DND-41 (cell line): ENCODE measurements around the gene BNC1.

Source experiments
- ATAC-seq: fragments of 200-7000 bp; cut with Tn5 transposase; 3 replicates; pipeline ENCODE4 v1.9.1; 2021; ENCODE audit warnings: low read depth; ENCODE audit not compliant: insufficient read depth
- DNase-seq: peaks from one replicate; pipeline ENCODE4 v3.0.0-alpha.2; 2020
- H2AFZ ChIP-seq: 2 replicates; pipeline ENCODE4 v1.6.0; 2012; ENCODE audit warnings: low read depth, low read length
- H3K27ac ChIP-seq: 2 replicates; pipeline ENCODE4 v1.5.1; 2012; ENCODE audit warnings: low read length, inconsistent platforms
- H3K27me3 ChIP-seq: fragments of 200-600 bp; sonication (generic); 2 replicates; pipeline ENCODE4 v1.6.0; 2012; ENCODE audit warnings: low read length, mild to moderate bottlenecking, inconsistent platforms; ENCODE audit not compliant: insufficient read depth, poor library complexity
- H3K36me3 ChIP-seq: 2 replicates; pipeline ENCODE4 v1.5.1; 2012; ENCODE audit warnings: low read length, inconsistent platforms; ENCODE audit not compliant: insufficient read depth
- H3K4me1 ChIP-seq: 2 replicates; pipeline ENCODE4 v1.5.1; 2012; ENCODE audit warnings: mild to moderate bottlenecking, low read length; ENCODE audit not compliant: insufficient read depth
- H3K4me2 ChIP-seq: 2 replicates; pipeline ENCODE4 v1.6.0; 2012; ENCODE audit warnings: mild to moderate bottlenecking, moderate library complexity, low read length, inconsistent platforms; ENCODE audit not compliant: insufficient read depth
- H3K4me3 ChIP-seq, 2 experiments: fragments of 200-600 bp in 1 of 2; shearing (Covaris generic) in 1 of 2; 2 replicates each; pipeline ENCODE4 v1.5.1; 2012 to 2016; ENCODE audit warnings: inconsistent platforms in 2 of 2, low read length in 2 of 2, mild to moderate bottlenecking in 2 of 2, low read depth in 1 of 2, moderate library complexity in 1 of 2
- H3K79me2 ChIP-seq: 2 replicates; pipeline ENCODE4 v1.6.0; 2012; ENCODE audit warnings: low read length, inconsistent platforms; ENCODE audit not compliant: insufficient read depth
- H3K9ac ChIP-seq: 2 replicates; pipeline ENCODE4 v1.6.0; 2012; ENCODE audit warnings: low read depth, mild to moderate bottlenecking, inconsistent platforms, low read length, moderate library complexity
- H3K9me3 ChIP-seq: 2 replicates; pipeline ENCODE4 v1.5.1; 2012; ENCODE audit warnings: low read length, moderate library complexity, mild to moderate bottlenecking, inconsistent platforms; ENCODE audit not compliant: insufficient read depth, severe bottlenecking
- H4K20me1 ChIP-seq: 2 replicates; pipeline ENCODE4 v1.6.0; 2012; ENCODE audit warnings: low read length; ENCODE audit not compliant: insufficient read depth
- EZH2 ChIP-seq: IDR thresholded peaks from 3 replicates; pipeline ENCODE4 v1.6.1; 2012; ENCODE audit warnings: borderline replicate concordance, low read depth, mild to moderate bottlenecking, moderate library complexity, low read length, inconsistent platforms; ENCODE audit not compliant: severe bottlenecking
- TF ChIP-seq, protein P1 (sequence below): IDR thresholded peaks from 2 replicates; pipeline ENCODE4 v1.5.1; 2012; ENCODE audit warnings: borderline replicate concordance, low read length, moderate library complexity, mild to moderate bottlenecking; ENCODE audit not compliant: poor library complexity, severe bottlenecking; ENCODE audit errors: extremely low read depth

The BNC1 gene

DNA sequence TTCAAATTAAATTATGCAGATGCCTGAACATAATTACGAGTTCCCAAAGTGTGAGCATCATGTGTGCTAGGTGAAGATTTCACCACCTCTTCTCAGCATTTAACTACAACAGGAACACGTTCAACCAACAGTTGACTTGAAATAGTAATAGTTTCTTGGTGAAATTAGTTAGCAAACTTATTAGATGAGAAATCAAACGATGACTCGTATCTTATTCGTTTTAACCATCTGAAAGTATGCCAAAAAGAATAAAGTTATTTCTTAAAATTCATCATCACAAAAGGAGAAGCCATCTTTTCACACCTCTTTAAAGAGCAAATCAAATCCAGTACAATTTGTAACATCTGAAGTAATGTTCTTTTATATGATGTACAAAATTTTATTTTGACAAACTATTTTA, 2.3 kb downstream of the BNC1 start:
- Histone ChIP-seq H4K20me1 (no peaks in the 10 kb centered on the region), H3K9ac (no peak overlapping the region), H3K27ac (no peak overlapping the region), H3K79me2 (no peaks in the 10 kb centered on the region), H3K9me3 (no peaks in the 10 kb centered on the region), H3K36me3 (no peaks in the 10 kb centered on the region), H3K4me3 (no peak overlapping the region), H2AFZ (no peak overlapping the region), H3K27me3 (peaks cover 14% of the 10 kb centered on the region), H3K4me2 (no peak overlapping the region), H3K4me1 (no peaks in the 10 kb centered on the region)
- TF ChIP-seq, protein P1, sequence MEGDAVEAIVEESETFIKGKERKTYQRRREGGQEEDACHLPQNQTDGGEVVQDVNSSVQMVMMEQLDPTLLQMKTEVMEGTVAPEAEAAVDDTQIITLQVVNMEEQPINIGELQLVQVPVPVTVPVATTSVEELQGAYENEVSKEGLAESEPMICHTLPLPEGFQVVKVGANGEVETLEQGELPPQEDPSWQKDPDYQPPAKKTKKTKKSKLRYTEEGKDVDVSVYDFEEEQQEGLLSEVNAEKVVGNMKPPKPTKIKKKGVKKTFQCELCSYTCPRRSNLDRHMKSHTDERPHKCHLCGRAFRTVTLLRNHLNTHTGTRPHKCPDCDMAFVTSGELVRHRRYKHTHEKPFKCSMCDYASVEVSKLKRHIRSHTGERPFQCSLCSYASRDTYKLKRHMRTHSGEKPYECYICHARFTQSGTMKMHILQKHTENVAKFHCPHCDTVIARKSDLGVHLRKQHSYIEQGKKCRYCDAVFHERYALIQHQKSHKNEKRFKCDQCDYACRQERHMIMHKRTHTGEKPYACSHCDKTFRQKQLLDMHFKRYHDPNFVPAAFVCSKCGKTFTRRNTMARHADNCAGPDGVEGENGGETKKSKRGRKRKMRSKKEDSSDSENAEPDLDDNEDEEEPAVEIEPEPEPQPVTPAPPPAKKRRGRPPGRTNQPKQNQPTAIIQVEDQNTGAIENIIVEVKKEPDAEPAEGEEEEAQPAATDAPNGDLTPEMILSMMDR = no peak
- TF ChIP-seq EZH2 = no peak
- ATAC-seq = no peak
- no peak for DNase-seq

DNA sequence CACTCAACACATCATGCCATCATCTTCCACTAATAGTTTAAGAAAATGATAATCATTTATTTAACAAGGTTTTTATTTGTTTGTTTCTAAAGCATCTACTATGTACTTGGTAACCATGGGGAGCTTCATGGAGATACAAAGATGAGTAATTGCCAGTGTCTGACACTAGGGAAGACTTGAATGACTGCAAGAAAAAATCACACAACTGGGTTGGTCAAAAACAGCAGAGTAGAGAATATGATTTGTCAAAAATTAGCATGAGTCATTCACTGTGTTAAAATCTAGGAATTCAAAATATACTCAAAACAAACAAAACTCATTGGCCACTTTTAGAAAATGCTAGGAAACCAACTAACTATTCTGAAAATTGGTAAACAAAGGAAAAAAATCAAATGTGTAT, 6.3 kb downstream of the BNC1 start:
- DNase-seq = no peak
- no peak overlapping the region for H3K9ac ChIP-seq
- ATAC-seq = no peak
- no peaks in the 10 kb centered on the region for H3K79me2 ChIP-seq
- no peaks in the 10 kb centered on the region for H4K20me1 ChIP-seq
- H2AFZ ChIP-seq = no peak overlapping the region
- H3K36me3 ChIP-seq = no peaks in the 10 kb centered on the region
- peaks cover 14% of the 10 kb centered on the region for H3K27me3 ChIP-seq
- TF ChIP-seq, protein P1 = no peak
- H3K4me3 ChIP-seq = no peak overlapping the region
- no peak overlapping the region for H3K27ac ChIP-seq
- H3K9me3 ChIP-seq = no peaks in the 10 kb centered on the region
- no peak overlapping the region for H3K4me2 ChIP-seq
- H3K4me1 ChIP-seq = no peaks in the 10 kb centered on the region

DNA sequence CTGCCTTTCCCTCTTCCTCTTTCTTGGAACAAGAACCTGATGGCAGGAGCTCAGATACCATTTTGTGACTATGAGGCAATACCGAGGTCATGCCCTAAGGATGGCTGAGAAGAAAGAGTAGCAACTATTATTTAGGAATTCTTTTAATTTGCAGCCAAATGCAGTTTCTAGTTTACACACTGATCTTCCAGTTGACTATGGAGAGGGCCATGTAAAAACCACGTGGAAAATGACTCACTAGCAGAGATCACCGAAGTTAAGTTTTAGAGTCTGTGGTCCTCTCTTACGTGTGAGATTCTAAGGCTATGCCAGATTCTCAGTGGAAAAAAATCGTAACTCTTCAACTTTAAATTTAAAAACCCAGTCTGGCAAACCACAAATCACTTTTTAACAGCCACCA, 7.8 kb downstream of the BNC1 start:
- H3K4me1 ChIP-seq = no peaks in the 10 kb centered on the region
- TF ChIP-seq, protein P1 = no peak
- no peak for TF ChIP-seq EZH2

DNA sequence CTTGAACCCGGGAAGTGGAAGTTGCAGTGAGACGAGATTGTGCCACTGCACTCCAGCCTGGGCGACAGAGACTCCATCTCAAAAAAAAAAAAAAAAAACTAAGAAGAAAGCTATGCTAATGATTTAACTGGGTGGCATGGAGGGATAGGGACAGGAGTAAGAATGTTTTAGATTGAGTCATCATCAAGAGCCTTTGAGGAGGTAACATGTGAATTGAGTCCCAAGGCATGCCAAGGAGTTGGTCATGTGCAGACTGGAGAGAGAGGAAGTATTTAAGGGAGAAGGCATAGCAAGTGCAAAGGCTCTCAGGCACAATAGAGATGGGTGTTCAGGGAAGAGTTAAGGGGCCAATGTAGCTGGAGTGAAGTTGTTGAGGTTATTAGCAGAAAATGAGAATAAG, 9.1 kb downstream of the BNC1 start:
- Histone ChIP-seq H3K4me1 (no peaks in the 10 kb centered on the region), H3K9me3 (no peaks in the 10 kb centered on the region), H3K4me2 (no peak overlapping the region), H3K36me3 (no peaks in the 10 kb centered on the region), H3K27me3 (peaks cover 10% of the 10 kb centered on the region), H3K9ac (no peak overlapping the region), H3K27ac (no peak overlapping the region), H3K79me2 (no peaks in the 10 kb centered on the region), H4K20me1 (no peaks in the 10 kb centered on the region), H3K4me3 (no peak overlapping the region), H2AFZ (no peak overlapping the region)
- no peak for TF ChIP-seq EZH2
- TF ChIP-seq, protein P1 = no peak
- ATAC-seq (no peak), DNase-seq (no peak)

More for the DNA sequence above, 7.8 kb downstream of the BNC1 start:
- Histone ChIP-seq H3K27me3 (peaks cover 14% of the 10 kb centered on the region), H2AFZ (no peak overlapping the region), H3K36me3 (no peaks in the 10 kb centered on the region), H3K9me3 (no peaks in the 10 kb centered on the region), H3K79me2 (no peaks in the 10 kb centered on the region), H3K4me3 (no peak overlapping the region), H3K27ac (no peak overlapping the region), H4K20me1 (no peaks in the 10 kb centered on the region), H3K4me2 (no peak overlapping the region), H3K9ac (no peak overlapping the region)
- DNase-seq (no peak), ATAC-seq (no peak)
